HG02885 (cell line): ENCODE data around the gene STXBP6.

Source experiments
- ATAC-seq: cut with Tn5 transposase; IDR thresholded peaks from one replicate; pipeline ENCODE4 v1.9.1; 2021; ENCODE audit warnings: mild to moderate bottlenecking; ENCODE audit not compliant: unreplicated experiment, poor library complexity

The STXBP6 gene

DNA sequence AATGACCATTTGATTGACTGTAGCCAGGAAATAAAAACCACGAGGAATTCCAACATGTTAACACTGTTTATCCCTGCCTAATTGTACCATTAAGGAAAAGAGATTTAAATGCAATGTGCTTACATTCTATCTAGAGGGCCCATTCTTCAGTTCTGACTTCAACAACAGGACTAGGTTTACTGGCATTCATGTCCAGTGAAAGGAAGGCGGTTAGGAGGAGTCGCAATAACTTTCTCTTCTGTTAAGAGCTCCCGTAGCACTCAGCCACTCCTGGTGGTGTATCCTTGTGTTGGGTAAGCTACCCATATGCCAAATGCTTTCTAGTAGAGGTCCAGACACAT, 154.7 kb downstream of the STXBP6 start:
- ATAC-seq = no peak

GRCh38 chr14:24894583-24895242, 155.2 kb downstream of the STXBP6 start:
- no peak for ATAC-seq

GRCh38 chr14:24892497-24893051, 157.4 kb downstream of the STXBP6 start:
- ATAC-seq = no peak

DNA sequence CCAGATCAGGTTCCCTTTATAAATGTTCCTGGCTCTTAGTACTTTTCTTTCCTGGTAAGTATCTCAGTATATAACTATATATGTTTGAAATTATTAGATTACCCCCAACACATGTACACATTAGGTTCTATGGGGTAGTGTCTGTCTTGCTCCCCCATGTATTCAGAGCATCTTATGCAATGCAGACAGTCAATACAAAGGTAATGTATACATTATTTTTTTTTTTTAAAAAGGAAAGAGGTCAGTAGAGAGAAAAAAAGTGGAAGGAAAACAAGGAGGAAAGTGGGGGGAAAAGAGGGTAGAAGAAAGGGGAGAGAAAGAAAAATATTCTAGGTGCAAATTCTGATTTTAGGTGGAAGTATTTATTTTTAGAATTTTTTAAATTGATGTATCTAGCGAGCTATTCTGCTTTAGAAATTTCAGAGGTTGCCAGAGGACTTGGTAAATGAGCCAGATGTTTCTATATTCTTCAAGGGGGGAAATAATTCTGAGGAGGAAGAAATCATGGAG, 157.9 kb downstream of the STXBP6 start:
- ATAC-seq = no peak

DNA sequence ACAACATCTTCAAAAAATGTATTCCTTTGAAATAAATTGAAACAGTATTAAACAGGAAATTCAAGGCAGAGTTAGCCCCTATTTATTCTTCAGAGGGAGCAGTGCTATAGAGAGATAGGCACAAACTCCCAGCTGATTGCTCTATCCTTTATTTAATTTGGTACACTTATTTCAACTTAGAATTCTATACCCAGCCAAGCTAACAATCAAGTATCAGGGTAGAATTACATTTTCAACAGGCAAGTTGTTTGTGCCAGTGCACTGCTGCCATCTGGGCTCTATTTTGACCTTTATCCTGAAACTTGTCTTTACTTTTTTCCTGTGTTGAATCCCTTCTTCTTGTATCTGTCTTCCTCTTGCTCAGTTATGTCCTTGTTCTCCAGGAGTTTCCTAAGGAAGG, 159.2 kb downstream of the STXBP6 start:
- ATAC-seq = no peak

- no peak for ATAC-seq
Measured at GRCh38 chr14:24889843-24890242, 160.1 kb downstream of the STXBP6 start.

DNA sequence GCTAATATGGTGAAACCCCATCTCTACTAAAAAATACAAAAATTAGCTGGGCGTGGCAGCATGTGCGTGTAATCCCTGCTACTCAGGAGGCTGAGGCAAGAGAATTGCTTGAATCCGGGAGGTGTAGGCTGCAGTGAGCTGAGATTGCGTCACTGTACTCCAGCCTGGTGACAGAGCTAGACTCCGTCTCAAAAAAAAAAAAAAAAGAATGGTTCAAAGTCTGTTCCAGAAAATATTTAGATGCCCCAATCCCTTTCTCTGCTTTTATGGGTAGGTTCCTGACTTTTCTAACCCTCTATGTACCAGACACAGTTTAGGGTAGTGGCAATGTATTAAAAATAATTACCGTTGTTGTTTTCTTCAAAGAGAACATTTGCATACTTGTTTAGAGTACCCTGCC, 161.4 kb downstream of the STXBP6 start:
- no peak for ATAC-seq

DNA sequence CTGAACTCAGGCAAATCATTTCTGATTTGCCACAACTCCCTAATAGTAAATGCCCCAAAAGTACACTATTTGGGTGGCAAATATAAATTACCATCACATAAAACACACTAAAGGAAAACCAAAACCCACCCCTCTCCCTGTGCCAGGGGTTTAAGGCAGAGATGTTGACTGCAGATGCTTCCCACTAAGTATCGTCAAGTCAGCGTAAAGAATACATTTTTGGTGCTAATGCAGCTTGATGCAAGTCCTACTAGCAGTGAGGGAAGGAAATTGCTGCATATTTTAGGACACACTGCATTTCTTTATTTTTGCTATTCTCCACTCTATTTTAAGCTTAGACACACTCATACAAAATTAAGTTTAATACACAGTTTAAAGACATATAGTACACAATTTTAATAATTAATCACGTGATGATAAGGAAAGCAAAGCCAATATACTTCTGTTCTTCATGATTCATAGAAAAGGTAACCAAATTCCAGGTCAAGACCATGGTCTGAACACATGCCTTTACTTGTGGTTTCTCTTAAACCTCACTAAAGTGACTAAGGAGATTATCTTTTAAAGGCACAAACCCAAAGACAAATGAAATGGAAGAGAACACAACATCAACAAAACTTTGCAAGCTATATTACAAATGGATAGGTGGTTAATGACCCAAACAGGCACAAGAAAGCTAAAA, 162.2 kb downstream of the STXBP6 start:
- no peak for ATAC-seq

DNA sequence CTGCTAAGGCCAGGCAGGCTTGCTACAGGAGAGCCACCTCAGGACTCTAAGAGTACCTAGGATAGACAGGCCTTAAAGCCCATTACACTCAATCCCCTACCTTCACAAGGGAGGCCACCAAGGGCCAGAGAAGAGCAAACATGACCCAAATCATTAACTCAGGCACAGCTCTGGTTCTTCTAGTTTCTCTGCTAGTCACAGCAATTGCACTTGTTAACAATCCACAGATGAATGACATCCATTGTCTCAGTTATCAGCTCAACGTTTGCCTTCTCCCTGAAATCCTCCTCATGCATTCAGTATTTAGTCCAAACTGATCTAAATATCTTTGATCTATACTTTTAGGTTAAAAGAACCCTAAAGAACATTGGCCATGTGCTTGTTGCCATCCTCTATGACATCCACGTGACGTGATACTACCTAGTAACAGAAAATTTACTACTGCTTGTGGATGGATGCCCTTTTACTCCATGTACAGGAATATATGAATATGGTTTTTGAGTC, 164.5 kb downstream of the STXBP6 start:
- no peak for ATAC-seq

GRCh38 chr14:24883576-24883975, 166.4 kb downstream of the STXBP6 start:
- no peak for ATAC-seq

DNA sequence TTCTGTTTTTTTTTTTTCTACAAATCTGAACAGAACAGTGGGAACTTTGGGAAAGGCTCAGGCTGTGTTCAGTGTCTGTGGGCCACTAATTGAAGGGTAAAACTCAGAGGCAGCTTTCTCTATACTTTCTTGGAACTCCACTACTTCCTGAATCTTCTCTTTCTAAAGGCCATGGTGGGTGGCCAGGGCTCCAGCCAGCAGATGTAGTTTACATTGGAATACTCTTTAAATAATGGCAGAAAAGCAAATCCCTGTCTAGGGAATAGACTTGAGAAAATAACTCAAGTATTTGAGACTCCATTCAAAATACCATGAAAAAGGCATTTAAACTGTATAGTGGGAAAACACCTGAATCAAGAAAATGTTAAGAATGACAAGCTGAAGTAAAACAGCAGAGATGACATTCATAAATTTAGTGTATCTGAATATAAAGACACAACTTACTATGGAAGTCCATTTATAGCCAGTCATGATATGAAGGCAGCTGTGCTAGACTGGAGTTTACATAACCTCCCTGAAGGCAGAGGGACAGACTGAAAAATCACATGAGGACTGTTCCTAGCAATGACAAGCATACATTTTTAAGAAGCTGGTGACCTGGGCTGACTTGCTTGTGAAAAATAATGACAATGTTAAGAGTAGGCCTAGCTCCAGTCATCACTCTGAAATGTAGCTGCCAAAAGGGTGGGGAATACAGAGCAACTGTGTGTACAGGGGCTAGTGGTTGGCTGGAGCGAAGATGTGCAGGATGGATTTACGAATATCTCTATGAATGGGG, 168.6 kb downstream of the STXBP6 start:
- no peak for ATAC-seq

DNA sequence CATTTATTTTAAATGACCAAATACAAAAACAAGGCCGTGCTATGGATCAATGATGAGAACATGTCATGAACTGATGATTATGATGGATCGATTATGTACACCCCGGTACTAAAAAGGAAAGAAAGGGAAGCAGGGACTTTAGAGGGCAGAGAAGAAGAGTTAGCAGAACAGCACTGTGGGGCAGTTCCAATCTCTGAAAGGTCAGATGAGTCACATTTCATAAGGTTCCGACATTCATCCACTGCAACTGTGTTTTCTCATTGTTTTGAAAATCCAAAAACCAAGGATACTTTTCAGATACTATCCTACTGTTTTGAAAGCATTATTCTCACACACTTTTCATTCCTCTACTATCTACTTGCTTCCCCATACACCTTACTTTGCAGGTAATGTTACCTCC, 169.3 kb downstream of the STXBP6 start:
- no peak for ATAC-seq

GRCh38 chr14:24879661-24880386, 170.1 kb downstream of the STXBP6 start:
- ATAC-seq = no peak

- no peak for ATAC-seq
Measured at GRCh38 chr14:24876996-24877395, 173.0 kb downstream of the STXBP6 start.

DNA sequence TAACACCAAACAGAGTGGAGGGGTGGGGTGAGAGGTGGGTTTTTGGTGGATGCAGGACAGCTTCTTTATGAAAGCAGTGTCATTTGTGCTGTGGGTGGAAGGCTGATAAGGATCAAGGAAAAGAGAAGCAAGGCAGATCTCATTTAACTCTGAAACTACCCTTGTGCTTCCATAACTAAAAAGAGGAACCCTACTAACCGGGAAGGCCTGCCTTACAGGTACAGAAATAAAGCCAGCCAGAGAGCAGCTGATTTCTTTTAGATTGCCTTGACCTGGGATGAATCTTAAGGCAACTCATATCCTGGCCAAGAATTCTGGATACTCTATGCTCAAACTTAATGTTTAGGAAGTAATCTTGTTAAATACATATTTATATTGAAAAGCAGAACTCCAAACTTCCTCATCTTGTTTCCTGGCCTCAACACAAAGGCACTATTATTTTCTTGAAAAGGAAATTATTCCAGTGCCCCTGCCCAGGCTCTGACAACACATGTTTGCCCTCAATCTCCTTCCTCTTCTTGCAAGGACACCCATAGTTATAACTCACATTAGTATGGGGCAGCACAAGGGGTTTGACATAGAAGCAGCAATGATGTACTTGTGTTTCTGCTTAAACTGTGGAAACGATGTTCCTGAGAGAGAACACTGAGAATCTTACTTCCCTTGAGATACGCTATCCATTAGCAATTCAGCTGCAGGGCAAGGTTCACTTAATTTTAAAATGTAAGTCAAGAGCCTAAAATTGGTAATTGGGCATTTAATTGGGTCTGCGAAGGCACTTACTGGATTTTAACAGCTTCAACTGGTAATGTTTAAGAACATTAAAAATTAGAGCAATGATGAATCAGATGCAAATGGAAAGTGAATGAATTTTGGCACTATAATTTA, 173.7 kb downstream of the STXBP6 start:
- ATAC-seq = no peak

- ATAC-seq = no peak
Measured at GRCh38 chr14:24875203-24875838, 174.6 kb downstream of the STXBP6 start.

GRCh38 chr14:24874514-24875202, 175.3 kb downstream of the STXBP6 start:
- ATAC-seq = no peak

GRCh38 chr14:24873551-24873950, 176.4 kb downstream of the STXBP6 start:
- no peak for ATAC-seq
